Adipocyte (in vitro differentiated cells): Measurements from ENCODE around the gene RHBDD1.
A peak's percentile ranks its signal among the peaks of the same experiment; 100 is the strongest.

Source experiments
- DNase-seq: peaks from one replicate; pipeline ENCODE4 v3.0.0-alpha.2; 2015; ENCODE audit warnings: low read depth
- H3K27me3 ChIP-seq: replicated peaks from 2 replicates; pipeline ENCODE4 v1.7.0; 2013; ENCODE audit warnings: mild to moderate bottlenecking, low read length, moderate library complexity; ENCODE audit not compliant: control insufficient read depth, insufficient read depth
- H3K36me3 ChIP-seq: 2 replicates; pipeline ENCODE4 v1.7.0; 2013; ENCODE audit warnings: low read length, mild to moderate bottlenecking, moderate library complexity; ENCODE audit not compliant: control insufficient read depth, insufficient read depth, severe bottlenecking
- H3K4me1 ChIP-seq: 2 replicates; pipeline ENCODE4 v1.7.0; 2013; ENCODE audit warnings: mild to moderate bottlenecking, low read length, moderate library complexity; ENCODE audit not compliant: control insufficient read depth, insufficient read depth
- H3K4me3 ChIP-seq: 2 replicates; pipeline ENCODE4 v1.7.0; 2013; ENCODE audit warnings: mild to moderate bottlenecking, low read length, moderate library complexity
- H3K9ac ChIP-seq: 2 replicates; pipeline ENCODE4 v1.7.0; 2013; ENCODE audit warnings: mild to moderate bottlenecking, low read length, moderate library complexity
- H3K9me3 ChIP-seq: 2 replicates; pipeline ENCODE4 v1.7.0; 2013; ENCODE audit warnings: mild to moderate bottlenecking, low read length, moderate library complexity; ENCODE audit not compliant: control insufficient read depth

Gene RHBDD1

DNA sequence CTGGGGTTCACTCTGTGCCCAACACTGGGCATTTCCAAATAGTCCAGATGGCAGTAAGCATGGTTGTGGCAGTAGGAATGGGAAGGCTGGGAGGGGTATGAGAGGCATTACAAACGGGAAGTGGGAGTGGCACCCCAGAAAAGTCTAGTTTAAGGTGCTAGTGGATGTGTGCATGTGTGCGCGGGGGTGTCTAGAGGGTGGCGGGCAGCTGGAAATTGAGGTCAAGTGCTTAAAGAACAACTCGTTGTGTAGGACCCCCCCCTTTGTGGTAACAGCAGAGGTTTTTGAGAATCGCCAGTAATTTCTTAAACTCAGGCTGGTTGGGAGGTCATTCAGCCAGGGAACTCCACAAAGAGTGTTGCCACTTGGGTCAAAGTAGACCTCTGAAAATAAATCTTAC, 69.9 kb downstream of the RHBDD1 start:
- no peak for DNase-seq
- Histone ChIP-seq H3K4me1 (peaks cover 26% of the 10 kb centered on the region), H3K9ac (no peak overlapping the region), H3K36me3 (no peaks in the 10 kb centered on the region), H3K4me3 (no peak overlapping the region), H3K27me3 (no peaks in the 10 kb centered on the region), H3K9me3 (no peaks in the 10 kb centered on the region)

DNA sequence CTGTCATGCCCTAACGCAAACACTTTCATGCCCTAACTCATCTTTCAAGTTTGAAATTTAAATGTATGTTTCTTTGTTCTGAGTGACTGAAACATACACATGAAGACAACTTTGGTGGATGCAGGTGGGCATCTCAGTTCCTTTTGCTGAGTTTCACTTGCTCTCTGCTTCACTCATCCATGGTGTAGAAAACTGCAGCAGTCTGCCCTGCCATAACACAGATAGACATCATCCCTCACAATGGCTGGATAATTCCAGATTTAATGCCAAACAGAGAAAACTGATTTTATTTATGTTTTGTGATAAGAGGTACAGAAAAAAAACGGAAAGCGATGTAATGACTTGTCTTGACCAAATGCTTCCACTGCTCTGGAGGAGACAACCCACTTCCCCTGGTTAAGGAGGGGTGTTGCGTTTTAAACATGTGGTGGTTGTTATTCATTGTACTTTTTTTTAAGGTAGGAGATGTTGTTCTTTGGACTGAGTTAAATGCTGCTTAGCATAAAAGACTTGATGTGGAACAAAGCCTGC, 70.4 kb downstream of the RHBDD1 start:
- H3K4me1 ChIP-seq: peaks cover 26% of the 10 kb centered on the region
- H3K27me3 ChIP-seq: no peaks in the 10 kb centered on the region
- H3K9ac ChIP-seq: no peak overlapping the region
- H3K36me3 ChIP-seq: no peaks in the 10 kb centered on the region
- no peak for DNase-seq
- no peak overlapping the region for H3K4me3 ChIP-seq
- H3K9me3 ChIP-seq: no peaks in the 10 kb centered on the region

DNA sequence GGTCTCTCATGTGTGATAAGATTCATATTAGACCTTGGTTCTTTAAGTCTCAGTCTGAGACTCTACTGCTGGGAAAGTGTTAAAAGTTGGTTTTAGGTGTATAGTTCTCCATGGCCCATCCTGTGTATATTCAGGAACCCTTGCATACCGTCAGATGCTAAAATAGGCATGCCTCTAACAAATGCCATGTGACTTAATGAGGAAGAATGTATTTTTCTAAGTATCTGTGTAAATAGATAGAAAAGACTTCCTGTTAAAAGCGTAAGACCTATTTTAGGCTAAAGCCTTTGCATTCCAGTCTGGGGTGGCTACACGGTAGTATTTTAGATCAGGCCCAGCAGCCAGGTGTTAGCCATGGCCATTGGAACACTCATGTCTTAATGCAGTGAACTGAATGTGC, 73.3 kb downstream of the RHBDD1 start:
- H3K27me3 ChIP-seq: no peaks in the 10 kb centered on the region
- H3K4me3 ChIP-seq: no peak overlapping the region
- DNase-seq: no peak
- peaks cover 4% of the 10 kb centered on the region for H3K36me3 ChIP-seq
- H3K4me1 ChIP-seq: peaks cover 13% of the 10 kb centered on the region
- no peaks in the 10 kb centered on the region for H3K9me3 ChIP-seq
- H3K9ac ChIP-seq: no peak overlapping the region

DNA sequence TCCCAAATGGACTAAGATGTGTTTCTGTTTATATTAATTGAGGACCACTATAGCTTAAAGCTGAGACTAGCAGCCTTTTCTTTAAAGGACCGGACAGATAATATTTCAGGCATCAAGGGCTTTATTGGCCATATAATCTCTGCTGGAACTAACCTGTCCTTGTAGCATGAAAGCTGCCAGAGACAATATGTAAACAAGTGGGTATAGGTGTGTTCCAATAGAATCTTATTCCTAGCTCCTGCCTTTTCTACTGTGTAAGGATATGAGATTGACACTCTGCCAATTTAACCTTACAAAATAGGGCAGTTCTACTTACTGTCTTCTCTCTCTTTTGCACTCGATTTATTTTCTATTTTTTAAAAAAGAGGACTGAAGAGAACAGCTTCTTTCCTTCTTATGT, 74.0 kb downstream of the RHBDD1 start:
- H3K4me1 ChIP-seq: peaks cover 13% of the 10 kb centered on the region
- no peak overlapping the region for H3K4me3 ChIP-seq
- H3K9ac ChIP-seq: no peak overlapping the region
- H3K9me3 ChIP-seq: no peaks in the 10 kb centered on the region
- peaks cover 7% of the 10 kb centered on the region for H3K36me3 ChIP-seq
- no peaks in the 10 kb centered on the region for H3K27me3 ChIP-seq
- DNase-seq: no peak

- H3K9me3 ChIP-seq: no peaks in the 10 kb centered on the region
- H3K36me3 ChIP-seq: peaks cover 7% of the 10 kb centered on the region
- peaks cover 13% of the 10 kb centered on the region for H3K4me1 ChIP-seq
- DNase-seq: peak; percentile 34
- no peak overlapping the region for H3K4me3 ChIP-seq
- H3K9ac ChIP-seq: no peak overlapping the region
- H3K27me3 ChIP-seq: no peaks in the 10 kb centered on the region
Observed at GRCh38 chr2:226910384-226910783, 74.5 kb downstream of the RHBDD1 start.

- H3K9ac ChIP-seq: no peak overlapping the region
- peaks cover 21% of the 10 kb centered on the region for H3K4me1 ChIP-seq
- H3K9me3 ChIP-seq: no peaks in the 10 kb centered on the region
- DNase-seq: no peak
- no peaks in the 10 kb centered on the region for H3K27me3 ChIP-seq
- no peak overlapping the region for H3K4me3 ChIP-seq
- peaks cover 7% of the 10 kb centered on the region for H3K36me3 ChIP-seq
Observed at GRCh38 chr2:226911932-226912331, 76.1 kb downstream of the RHBDD1 start.

DNA sequence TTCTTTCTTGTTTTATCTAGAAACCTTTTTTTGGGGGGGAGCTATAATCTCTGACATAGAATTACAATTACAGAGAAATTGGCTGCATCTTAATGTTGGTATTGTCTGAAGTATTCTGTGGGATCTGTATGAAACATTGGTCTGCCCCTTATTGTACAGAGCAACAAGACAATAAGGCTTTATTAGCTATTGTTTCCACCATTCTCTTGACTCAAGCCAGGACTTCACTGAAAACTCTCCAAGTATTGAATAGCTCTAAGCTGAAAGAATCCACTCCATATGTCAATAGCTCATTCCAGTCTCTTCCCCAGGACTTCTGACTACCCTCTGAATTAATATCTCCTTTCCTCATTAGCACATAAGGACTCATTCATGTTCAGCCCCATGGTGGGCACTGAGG, 77.8 kb downstream of the RHBDD1 start:
- H3K36me3 ChIP-seq: peaks cover 7% of the 10 kb centered on the region
- H3K9me3 ChIP-seq: no peaks in the 10 kb centered on the region
- no peak overlapping the region for H3K9ac ChIP-seq
- no peak for DNase-seq
- peaks cover 16% of the 10 kb centered on the region for H3K4me1 ChIP-seq
- H3K27me3 ChIP-seq: no peaks in the 10 kb centered on the region
- no peak overlapping the region for H3K4me3 ChIP-seq

DNA sequence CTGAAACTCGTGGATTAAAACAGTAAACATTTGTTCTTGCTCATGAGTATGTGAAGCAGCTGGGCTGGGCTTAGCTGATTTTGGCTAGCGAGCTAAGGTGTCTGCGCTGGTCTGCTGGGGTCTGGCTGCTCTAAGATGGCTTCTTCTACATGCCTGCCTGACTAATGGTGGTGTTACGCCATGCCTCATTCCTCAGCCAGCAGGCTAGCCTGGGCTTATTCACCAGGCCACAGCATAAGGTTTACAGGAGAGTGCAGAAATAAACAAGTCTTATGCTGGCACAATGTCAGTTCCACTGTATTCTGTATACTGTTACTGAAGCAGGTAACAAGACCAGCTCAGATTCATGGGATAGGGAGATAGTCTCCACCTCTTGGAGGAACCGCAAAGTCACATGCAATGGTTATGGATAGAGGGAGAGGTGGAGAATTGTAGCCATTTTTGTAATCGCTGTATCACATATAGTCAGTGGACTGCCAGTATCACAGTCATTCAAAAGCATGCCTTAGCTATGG, 80.0 kb downstream of the RHBDD1 start:
- peaks cover 7% of the 10 kb centered on the region for H3K36me3 ChIP-seq
- peaks cover 26% of the 10 kb centered on the region for H3K4me1 ChIP-seq
- no peak overlapping the region for H3K4me3 ChIP-seq
- H3K27me3 ChIP-seq: no peaks in the 10 kb centered on the region
- H3K9ac ChIP-seq: no peak overlapping the region
- no peaks in the 10 kb centered on the region for H3K9me3 ChIP-seq
- peak; percentile 44 for DNase-seq

DNA sequence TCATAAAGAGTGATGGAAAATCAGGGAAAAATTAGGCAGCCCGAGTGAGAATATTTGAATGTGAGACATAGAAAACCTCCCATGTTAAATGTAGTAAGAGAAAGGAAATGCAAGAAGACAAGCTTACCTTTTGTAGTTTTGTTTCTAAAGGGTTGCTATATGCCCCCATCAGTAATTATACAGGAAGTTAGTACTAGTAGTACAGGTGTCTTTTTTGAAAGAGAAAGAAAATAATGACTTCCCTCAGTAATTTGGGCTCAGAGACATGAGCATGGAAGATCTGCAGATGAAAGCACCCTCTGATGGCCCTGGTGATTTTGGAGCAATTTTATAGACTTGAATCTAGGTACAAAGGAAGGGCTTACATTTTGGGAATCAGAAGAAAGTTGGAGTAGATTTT, 80.8 kb downstream of the RHBDD1 start:
- Histone ChIP-seq H3K9ac (no peak overlapping the region), H3K9me3 (no peaks in the 10 kb centered on the region), H3K4me3 (no peak overlapping the region), H3K36me3 (peaks cover 7% of the 10 kb centered on the region), H3K4me1 (peaks cover 22% of the 10 kb centered on the region), H3K27me3 (no peaks in the 10 kb centered on the region)
- no peak for DNase-seq

DNA sequence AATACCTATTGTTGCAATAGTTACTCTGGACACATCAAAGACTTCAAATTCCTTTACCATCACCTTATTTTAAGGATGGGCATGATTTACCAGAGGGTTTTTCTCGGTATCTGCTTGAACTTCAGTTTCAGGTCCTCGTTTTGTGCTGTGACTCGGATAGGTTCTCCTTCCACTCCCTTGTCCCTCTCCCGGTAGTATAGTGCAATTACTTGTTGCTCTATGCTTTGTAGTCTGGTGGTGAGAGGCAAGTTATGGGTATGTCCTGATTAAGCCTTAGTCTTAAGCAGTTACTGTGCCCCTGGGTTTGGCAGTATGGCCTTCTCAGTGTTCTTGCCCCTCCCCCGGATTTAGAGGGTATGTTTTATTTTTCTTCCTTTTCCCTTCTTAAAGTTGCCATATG, 96.6 kb downstream of the RHBDD1 start:
- no peaks in the 10 kb centered on the region for H3K4me1 ChIP-seq
- H3K4me3 ChIP-seq: no peak overlapping the region
- H3K27me3 ChIP-seq: no peaks in the 10 kb centered on the region
- no peak overlapping the region for H3K9ac ChIP-seq
- no peaks in the 10 kb centered on the region for H3K9me3 ChIP-seq
- DNase-seq: no peak
- H3K36me3 ChIP-seq: no peaks in the 10 kb centered on the region

DNA sequence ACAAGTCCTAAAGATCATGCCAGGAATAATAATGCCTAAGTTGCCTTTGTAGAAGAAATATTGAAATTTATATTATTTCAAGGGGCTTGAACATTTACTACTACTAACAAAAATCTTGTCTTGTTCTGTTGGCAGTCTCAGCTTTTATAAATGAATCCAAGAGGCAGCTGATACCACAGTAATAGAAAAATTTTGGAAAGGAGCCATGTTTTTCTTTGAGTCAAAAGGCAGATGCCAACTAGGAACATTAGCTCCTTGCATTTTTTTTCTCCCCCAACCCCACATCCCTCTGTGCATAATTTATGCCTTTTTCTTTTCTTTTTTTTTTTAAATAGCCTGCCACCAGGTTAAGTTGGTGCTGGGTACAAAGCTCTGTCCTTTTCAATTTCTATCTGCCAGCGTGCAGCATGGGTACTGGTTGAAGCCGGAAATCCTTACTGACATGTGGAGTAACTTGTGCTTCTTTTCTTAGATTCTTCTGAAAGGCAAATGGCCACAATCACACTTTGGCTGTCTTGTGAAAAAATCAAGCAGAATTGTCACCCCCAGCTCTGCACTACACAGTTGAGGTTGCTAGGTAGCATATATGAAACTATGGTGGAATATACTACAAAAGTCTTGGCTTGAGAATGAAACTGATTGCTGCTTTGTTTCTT, 98.8 kb downstream of the RHBDD1 start:
- Histone ChIP-seq H3K4me1 (no peaks in the 10 kb centered on the region), H3K9me3 (no peaks in the 10 kb centered on the region), H3K9ac (no peak overlapping the region), H3K4me3 (no peak overlapping the region), H3K36me3 (no peaks in the 10 kb centered on the region), H3K27me3 (no peaks in the 10 kb centered on the region)
- no peak for DNase-seq
